ENCODE data around the gene PRKAR1A.

PRKAR1A gene

GRCh38 chr17:68532826-68533225, 20.6 kb downstream of the PRKAR1A start:
- no peaks in the 10 kb centered on the region for H3K9me3 ChIP-seq (ENCODE audit: control insufficient read depth, insufficient read depth, low read depth, low read length)
- ChIA-PET POLR2A (no interaction called here), CTCF (interaction anchor here (0.6 to 1.8 kb wide), 5 partner anchors 18 to 217 kb away, joined by 3 to 23 read pairs (median 5); no protein-coding TSS in a partner anchor)
- H3K27ac ChIP-seq (ENCODE audit: extremely low read depth, low read depth, low read length) = no peak overlapping the region
- peaks cover 77 to 93% of the 10 kb centered on the region in 2 experiments for H3K36me3 ChIP-seq (ENCODE audit: control insufficient read depth in 2 of 2, insufficient read depth in 1 of 2, low read length in 2 of 2)
- H3K4me1 ChIP-seq (ENCODE audit: control insufficient read depth, insufficient read depth, low read length) = no peaks in the 10 kb centered on the region
- no peak for TF ChIP-seq ZNF529 (tag by site-specific recombination; IDR thresholded peaks at IDR 0.05; ENCODE audit: insufficient replicate concordance)
- TF ChIP-seq PRDM1 (tag by site-specific recombination; IDR thresholded peaks at IDR 0.05) = 0 out of 2 replicates have a peak, but pooled peaks have one; percentile 64
- H3K4me3 ChIP-seq (ENCODE audit: low read depth, low read length) = no peak overlapping the region

DNA sequence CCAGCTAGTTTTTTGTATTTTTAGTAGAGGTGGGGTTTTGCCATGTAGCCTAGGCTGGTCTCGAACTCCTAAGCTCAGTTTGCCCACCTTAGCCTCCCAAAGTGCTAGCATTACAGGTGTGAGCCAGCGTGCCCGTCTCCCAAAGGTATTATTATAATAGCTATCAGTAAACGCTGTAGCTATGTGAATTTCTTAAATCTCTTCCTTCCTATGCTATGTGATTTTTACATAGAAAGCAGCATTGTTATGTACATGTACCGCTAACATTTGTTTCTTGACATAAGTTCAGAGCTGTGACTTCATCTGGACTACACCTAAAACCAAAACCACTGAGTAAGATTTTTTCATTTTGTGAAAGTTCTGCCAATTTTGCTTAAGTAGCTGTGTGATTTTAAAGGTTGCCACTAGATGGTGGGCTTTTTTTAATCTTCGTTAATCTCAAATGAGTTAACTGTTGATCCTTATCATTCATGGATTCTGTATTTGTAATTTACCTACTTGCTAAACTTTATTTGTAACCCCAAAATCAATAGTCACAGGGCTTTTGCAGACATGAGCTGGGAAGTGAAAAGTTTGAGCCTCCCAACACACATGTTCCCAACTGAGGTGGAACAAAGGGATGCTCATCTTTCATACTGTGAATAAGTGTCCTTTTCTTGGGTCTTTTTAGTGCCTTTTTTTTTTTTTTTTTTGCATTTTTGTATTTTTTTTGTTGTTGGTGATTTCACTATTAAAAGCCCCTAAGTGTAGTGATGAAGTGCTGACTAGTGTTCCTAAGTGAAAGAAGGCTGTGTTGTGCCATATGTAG, 21.9 kb downstream of the PRKAR1A start:
- POLR2A ChIA-PET = interaction anchor here (1.0 kb wide), 1 partner anchor 80 kb away, joined by 4 read pairs; no protein-coding TSS in a partner anchor
- H3K9me3 ChIP-seq (ENCODE audit: control insufficient read depth, insufficient read depth, low read depth, low read length) = no peaks in the 10 kb centered on the region
- CTCF ChIA-PET = interaction anchor here (0.6 to 1.8 kb wide), 13 partner anchors 13 to 230 kb away, joined by 3 to 23 read pairs (median 4); partner anchors contain the start of gene FAM20A
- H3K4me1 ChIP-seq (ENCODE audit: control insufficient read depth, insufficient read depth, low read length) = no peaks in the 10 kb centered on the region
- H3K36me3 ChIP-seq (ENCODE audit: control insufficient read depth in 2 of 2, insufficient read depth in 1 of 2, low read length in 2 of 2) = peaks cover 65 to 93% of the 10 kb centered on the region in 2 experiments
- H3K27ac ChIP-seq (ENCODE audit: extremely low read depth, low read depth, low read length) = no peak overlapping the region
- TF ChIP-seq ZFP41 (tag by site-specific recombination; IDR thresholded peaks at IDR 0.05; ENCODE audit: borderline replicate concordance) (no peak), ZNF654 (tag by site-specific recombination; IDR thresholded peaks at IDR 0.05; ENCODE audit: low read depth) (peak; percentile 27; the same call in 1 of the 2 replicates)
- H3K4me3 ChIP-seq (ENCODE audit: low read depth, low read length) = no peak overlapping the region

- POLR2A ChIA-PET = interaction anchor here (1.0 kb wide), 1 partner anchor 80 kb away, joined by 4 read pairs; no protein-coding TSS in a partner anchor
Observed at GRCh38 chr17:68534695-68535088, 22.5 kb downstream of the PRKAR1A start.

DNA sequence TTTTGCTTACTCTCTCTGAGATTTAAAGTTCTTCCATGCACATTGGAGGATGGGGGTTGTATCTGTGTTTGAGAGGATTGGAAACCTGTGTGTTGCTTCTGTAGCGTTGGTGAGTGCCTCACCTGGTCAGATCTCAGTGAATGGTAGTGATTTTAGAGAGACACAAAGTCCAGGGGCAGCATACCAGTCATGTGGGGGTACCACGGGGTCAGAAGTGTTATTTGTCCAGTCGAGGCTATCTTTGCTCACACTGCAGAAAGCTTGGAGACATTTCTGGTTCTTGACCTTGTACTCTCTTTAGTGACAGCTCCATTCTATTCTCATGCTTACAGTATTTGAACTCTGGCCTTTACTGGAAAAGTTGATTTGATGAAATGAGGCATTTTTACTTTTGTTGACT, 23.7 kb downstream of the PRKAR1A start:
- ChIA-PET POLR2A (no interaction called here), CTCF (interaction anchor here (1.5 kb wide), 1 partner anchor 78 kb away, joined by 4 read pairs; no protein-coding TSS in a partner anchor)
- Histone ChIP-seq H3K9me3 (ENCODE audit: control insufficient read depth, insufficient read depth, low read depth, low read length) (no peaks in the 10 kb centered on the region), H3K4me3 (ENCODE audit: low read depth, low read length) (no peak overlapping the region), H3K4me1 (ENCODE audit: control insufficient read depth, insufficient read depth, low read length) (no peaks in the 10 kb centered on the region), H3K27ac (ENCODE audit: extremely low read depth, low read depth, low read length) (no peak overlapping the region), H3K36me3 (ENCODE audit: control insufficient read depth in 2 of 2, insufficient read depth in 1 of 2, low read length in 2 of 2) (peaks cover 46 to 92% of the 10 kb centered on the region in 2 experiments)
- no peak for TF ChIP-seq ZNF433 (tag by site-specific recombination; IDR thresholded peaks at IDR 0.05; ENCODE audit: low read depth)
- no peak for TF ChIP-seq ZNF26 (tag by site-specific recombination; IDR thresholded peaks at IDR 0.05)

More at GRCh38 chr17:68534695-68535088, 22.5 kb downstream of the PRKAR1A start:
- Histone ChIP-seq H3K4me3 (ENCODE audit: low read depth, low read length) (no peak overlapping the region), H3K36me3 (ENCODE audit: control insufficient read depth in 2 of 2, insufficient read depth in 1 of 2, low read length in 2 of 2) (peaks cover 58 to 93% of the 10 kb centered on the region in 2 experiments), H3K9me3 (ENCODE audit: control insufficient read depth, insufficient read depth, low read depth, low read length) (no peaks in the 10 kb centered on the region), H3K4me1 (ENCODE audit: control insufficient read depth, insufficient read depth, low read length) (no peaks in the 10 kb centered on the region), H3K27ac (ENCODE audit: extremely low read depth, low read depth, low read length) (no peak overlapping the region)
- TF ChIP-seq ZNF473 (tag by site-specific recombination; IDR thresholded peaks at IDR 0.05) = no peak
- TF ChIP-seq ZNF169 (tag by site-specific recombination; IDR thresholded peaks at IDR 0.05) = no peak
- TF ChIP-seq KLF8 (tag by site-specific recombination; IDR thresholded peaks at IDR 0.05) = no peak
- TF ChIP-seq ZFHX2 (tag by site-specific recombination; conservative IDR thresholded peaks at IDR 0.05) = no peak
- no peak for TF ChIP-seq ZNF26 (tag by site-specific recombination; IDR thresholded peaks at IDR 0.05)
- no peak for TF ChIP-seq ZNF223 (tag by site-specific recombination; IDR thresholded peaks at IDR 0.05)
- no peak for TF ChIP-seq ZNF23 (tag by site-specific recombination; IDR thresholded peaks at IDR 0.05; ENCODE audit: borderline replicate concordance)
- no peak for TF ChIP-seq ZNF404 (tag by site-specific recombination; IDR thresholded peaks at IDR 0.05)
- CTCF ChIA-PET = interaction anchor here (0.6 to 1.8 kb wide), 9 partner anchors 12 to 229 kb away, joined by 3 to 23 read pairs (median 4); partner anchors contain the start of gene FAM20A

All from HEK293 (cell line).